Hepatocyte (in vitro differentiated cells): ENCODE measurements around the gene GALNT15.

ENCODE experiments used
- EZH2 ChIP-seq: fragments of 200-600 bp; sonication (generic); IDR thresholded peaks from 2 replicates; pipeline ENCODE4 v1.6.1; 2016; ENCODE audit warnings: antibody characterized with exemption, mild to moderate bottlenecking, borderline replicate concordance
- TF ChIP-seq, protein P1 (sequence below): fragments of 200-600 bp; sonication (generic); IDR thresholded peaks from 2 replicates; pipeline ENCODE4 v1.5.1; 2016; ENCODE audit warnings: antibody characterized with exemption, mild to moderate bottlenecking; ENCODE audit not compliant: poor library complexity

DNA sequence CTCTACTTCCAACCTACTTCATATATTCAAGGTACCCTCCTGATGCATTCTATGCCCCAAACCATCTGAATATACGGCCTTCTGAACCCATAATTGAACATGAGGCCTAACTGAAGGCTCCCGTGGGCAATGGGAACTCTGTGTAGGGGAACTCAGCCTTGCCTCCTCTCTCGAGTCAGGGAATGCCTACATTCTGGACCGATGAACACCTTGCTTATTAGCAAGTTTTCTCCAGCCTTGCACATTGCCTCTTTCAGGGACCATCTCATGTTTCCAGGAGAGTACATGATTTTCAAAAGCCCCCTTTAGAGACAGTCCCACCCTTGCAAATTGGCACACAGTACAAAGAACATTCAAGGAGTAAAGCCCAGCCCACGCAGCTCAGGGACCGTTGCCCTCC is 26.3 kb upstream of the GALNT15 start:
- TF ChIP-seq, protein P1, sequence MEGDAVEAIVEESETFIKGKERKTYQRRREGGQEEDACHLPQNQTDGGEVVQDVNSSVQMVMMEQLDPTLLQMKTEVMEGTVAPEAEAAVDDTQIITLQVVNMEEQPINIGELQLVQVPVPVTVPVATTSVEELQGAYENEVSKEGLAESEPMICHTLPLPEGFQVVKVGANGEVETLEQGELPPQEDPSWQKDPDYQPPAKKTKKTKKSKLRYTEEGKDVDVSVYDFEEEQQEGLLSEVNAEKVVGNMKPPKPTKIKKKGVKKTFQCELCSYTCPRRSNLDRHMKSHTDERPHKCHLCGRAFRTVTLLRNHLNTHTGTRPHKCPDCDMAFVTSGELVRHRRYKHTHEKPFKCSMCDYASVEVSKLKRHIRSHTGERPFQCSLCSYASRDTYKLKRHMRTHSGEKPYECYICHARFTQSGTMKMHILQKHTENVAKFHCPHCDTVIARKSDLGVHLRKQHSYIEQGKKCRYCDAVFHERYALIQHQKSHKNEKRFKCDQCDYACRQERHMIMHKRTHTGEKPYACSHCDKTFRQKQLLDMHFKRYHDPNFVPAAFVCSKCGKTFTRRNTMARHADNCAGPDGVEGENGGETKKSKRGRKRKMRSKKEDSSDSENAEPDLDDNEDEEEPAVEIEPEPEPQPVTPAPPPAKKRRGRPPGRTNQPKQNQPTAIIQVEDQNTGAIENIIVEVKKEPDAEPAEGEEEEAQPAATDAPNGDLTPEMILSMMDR = no peak
- TF ChIP-seq EZH2 = no peak
